Liver (tissue), 9 donors: ENCODE measurements around the gene KCNQ4. TPM values are rescaled to one million over a fixed set of nuclear protein-coding genes. Genes with fewer than 3 reads are reported as not detected.

ENCODE experiments used
- DNase-seq: peaks from one replicate; pipeline ENCODE4 v3.0.0-alpha.2; 2017; ENCODE audit warnings: low spot score
- H3K27ac ChIP-seq, 2 donors: one replicate each; pipeline ENCODE4 v1.7.0; 2013; ENCODE audit warnings: inconsistent platforms in 2 of 2, low read length in 2 of 2, control low read depth in 1 of 2, low read depth in 1 of 2, mild to moderate bottlenecking in 1 of 2
- H3K27me3 ChIP-seq, 4 donors: one replicate each; pipeline versions ENCODE4 v1.6.1 to v1.7.0; 2013; ENCODE audit warnings: low read length in 3 of 4, inconsistent platforms in 1 of 4, mild to moderate bottlenecking in 1 of 4, moderate library complexity in 1 of 4; ENCODE audit not compliant: control insufficient read depth in 4 of 4, insufficient read depth in 4 of 4
- H3K36me3 ChIP-seq, 4 donors: one replicate each; pipeline versions ENCODE4 v1.6.1 to v1.7.0; 2013; ENCODE audit warnings: low read length in 3 of 4, mild to moderate bottlenecking in 3 of 4, low read depth in 1 of 4, moderate library complexity in 1 of 4; ENCODE audit not compliant: control insufficient read depth in 4 of 4, insufficient read depth in 3 of 4
- H3K4me1 ChIP-seq, 4 donors: one replicate each; pipeline versions ENCODE4 v1.6.1 to v1.7.0; 2013; ENCODE audit warnings: low read length in 3 of 4, mild to moderate bottlenecking in 3 of 4, moderate library complexity in 1 of 4; ENCODE audit not compliant: control insufficient read depth in 4 of 4, insufficient read depth in 4 of 4
- H3K4me3 ChIP-seq, 3 donors: one replicate each; pipeline versions ENCODE4 v1.6.1 to v1.7.0; 2013; ENCODE audit warnings: low read length in 3 of 3, control low read depth in 1 of 3, low read depth in 1 of 3, mild to moderate bottlenecking in 1 of 3
- H3K9ac ChIP-seq, 2 donors: one replicate each; pipeline ENCODE4 v1.7.0; 2013; ENCODE audit warnings: low read length in 2 of 2, mild to moderate bottlenecking in 2 of 2, moderate library complexity in 2 of 2, control low read depth in 1 of 2, low read depth in 1 of 2
- H3K9me3 ChIP-seq, 4 donors: one replicate each; pipeline versions ENCODE4 v1.6.1 to v1.7.0; 2013; ENCODE audit warnings: low read length in 3 of 4; ENCODE audit not compliant: control insufficient read depth in 4 of 4
- EGR1 ChIP-seq, 2 donors: IDR thresholded peaks; 2 replicates each; pipeline ENCODE4 v1.6.1; 2016 to 2018; ENCODE audit warnings: antibody characterized with exemption in 2 of 2, low read depth in 2 of 2
- FOXA1 ChIP-seq: IDR thresholded peaks from 2 replicates; pipeline ENCODE4 v1.6.1; 2016; ENCODE audit warnings: antibody characterized with exemption
- FOXA2 ChIP-seq: IDR thresholded peaks from 2 replicates; pipeline ENCODE4 v1.6.1; 2016; ENCODE audit warnings: antibody characterized with exemption
- GABPA ChIP-seq, 2 donors: IDR thresholded peaks in 1 of 2; conservative IDR thresholded peaks in 1 of 2; 2 replicates each; pipeline ENCODE4 v1.6.1; 2016; ENCODE audit warnings: antibody characterized with exemption in 2 of 2, mild to moderate bottlenecking in 1 of 2, moderate library complexity in 1 of 2
- HNF4A ChIP-seq, 2 donors: conservative IDR thresholded peaks; 2 replicates each; pipeline ENCODE4 v1.6.1; 2016; ENCODE audit warnings: antibody characterized with exemption in 2 of 2, mild to moderate bottlenecking in 2 of 2
- HNF4G ChIP-seq: IDR thresholded peaks from 2 replicates; pipeline ENCODE4 v1.6.1; 2016; ENCODE audit warnings: antibody characterized with exemption
- JUND ChIP-seq, 2 donors: IDR thresholded peaks; 2 replicates each; pipeline ENCODE4 v1.6.1; 2016; ENCODE audit warnings: antibody characterized with exemption in 2 of 2
- NR2F2 ChIP-seq: IDR thresholded peaks from 2 replicates; pipeline ENCODE4 v1.6.1; 2016; ENCODE audit warnings: antibody characterized with exemption
- RAD21 ChIP-seq, 2 donors: IDR thresholded peaks; 2 replicates each; pipeline ENCODE4 v1.6.1; 2016; ENCODE audit warnings: antibody characterized with exemption in 2 of 2, mild to moderate bottlenecking in 2 of 2
- RXRA ChIP-seq, 2 donors: IDR thresholded peaks; 2 replicates each; pipeline ENCODE4 v1.6.1; 2017 to 2018; ENCODE audit warnings: antibody characterized with exemption in 2 of 2, mild to moderate bottlenecking in 1 of 2
- SP1 ChIP-seq: IDR thresholded peaks from 2 replicates; pipeline ENCODE4 v1.6.1; 2018; ENCODE audit warnings: antibody characterized with exemption, mild to moderate bottlenecking
- TAF1 ChIP-seq: conservative IDR thresholded peaks from 2 replicates; pipeline ENCODE4 v1.6.1; 2016; ENCODE audit warnings: antibody characterized with exemption, mild to moderate bottlenecking
- YY1 ChIP-seq: IDR thresholded peaks from 2 replicates; pipeline ENCODE4 v1.6.1; 2016; ENCODE audit warnings: antibody characterized with exemption, mild to moderate bottlenecking
- WGBS: extraction: QIAGEN DNeasy Blood & Tissue Kit; methylation state at CpG from one replicate; pipeline ENCODE4 v1.1.7; 2013; 5-methylcytosine and 5-hydroxymethylcytosine counted together
- polyA plus RNA-seq, 2 donors: library from polyadenylated mRNA; stranded (reverse) in 1 of 2; unstranded in 1 of 2; fragments of 200-250 nt in 1 of 2; fragments of >200 nt in 1 of 2; fragmentation: Nextera tagmentation in 1 of 2; extraction: Ambion mirVana in 1 of 2; gene quantifications; one replicate each; pipeline versions ENCODE4 v1.2.1 to v1.2.3, GENCODE V29; 2013 to 2015
- total RNA-seq, 2 donors: library from RNA; depleted of rRNA; stranded (reverse); fragments of >200 nt; gene quantifications; one replicate each; pipeline ENCODE4 v1.2.3, GENCODE V29; 2014
- TF ChIP-seq, protein P1 (sequence below): IDR thresholded peaks from 2 replicates; pipeline ENCODE4 v1.6.1; 2016; ENCODE audit warnings: antibody characterized with exemption
- TF ChIP-seq, protein P2 (sequence below): IDR thresholded peaks from 2 replicates; pipeline ENCODE4 v1.6.1; 2016; ENCODE audit warnings: antibody characterized with exemption, mild to moderate bottlenecking
- TF ChIP-seq, protein P3 (sequence below): IDR thresholded peaks from 2 replicates; pipeline ENCODE4 v1.6.1; 2016; ENCODE audit warnings: antibody characterized with exemption
- TF ChIP-seq, protein P4 (sequence below): IDR thresholded peaks from 2 replicates; pipeline ENCODE4 v1.6.1; 2016; ENCODE audit warnings: antibody characterized with exemption
- TF ChIP-seq, protein P5 (sequence below): fragments of 150-350 bp; IDR thresholded peaks from 2 replicates; pipeline ENCODE4 v1.5.1; 2017; ENCODE audit warnings: improper control_type of control experiment, low read depth, low read length; ENCODE audit not compliant: missing input control
- donor health status: healthy.
- donor health status: healthy.
- donor health status: healthy.
- donor health status: healthy.
- donor health status: healthy.

KCNQ4 gene
- total and polyA plus RNA-seq, 4 donors, result 0.10 to 2.1 (median 0.27) TPM

DNA sequence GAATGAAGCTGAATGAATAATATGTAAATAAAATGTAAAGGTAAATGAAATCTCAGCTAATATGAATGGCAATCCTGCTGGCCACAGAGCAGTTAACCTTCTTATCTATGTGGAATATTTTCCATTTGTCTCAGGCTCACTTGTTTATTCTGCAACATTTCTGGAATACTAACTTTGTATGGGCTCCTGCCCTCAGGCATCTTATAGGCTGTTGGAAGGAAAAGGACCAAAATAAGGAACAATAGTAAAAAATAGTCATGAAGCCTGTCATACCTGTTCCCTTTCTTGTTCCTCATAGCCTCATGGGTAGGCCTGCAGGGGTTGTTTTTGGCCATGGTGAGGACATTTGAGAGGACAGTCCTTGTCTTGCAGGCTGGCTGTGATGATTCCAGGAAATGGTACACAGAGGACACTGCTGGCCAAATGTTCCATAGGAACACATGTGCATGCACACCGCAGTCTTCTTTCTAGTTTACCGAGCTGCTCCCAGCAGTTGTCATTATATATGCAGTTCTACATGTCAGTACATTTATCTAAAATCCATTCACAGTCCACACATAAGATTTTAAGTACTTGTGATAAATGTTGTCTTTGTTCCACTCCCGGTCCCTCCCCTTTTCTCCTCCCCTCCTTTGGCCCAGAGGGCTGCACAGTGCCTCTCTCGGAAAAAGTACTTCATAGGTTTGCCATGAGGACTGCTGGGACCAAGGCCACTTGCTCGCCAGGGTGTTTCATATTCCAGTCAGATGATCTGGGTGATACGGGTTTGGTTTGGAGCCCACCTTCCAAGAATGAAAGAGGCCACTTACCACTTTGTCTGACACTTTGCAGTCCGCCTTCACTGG is 15.2 kb upstream of the KCNQ4 start:
- Histone ChIP-seq H3K36me3 (peaks cover 13 to 78% (median 70%) of the 10 kb centered on the region in 4 donors), H3K27me3 (no peaks in the 10 kb centered on the region), H3K9me3 (no peaks in the 10 kb centered on the region), H3K4me3 (no peak overlapping the region), H3K4me1 (peaks cover 0 to 3% (median 1%) of the 10 kb centered on the region in 4 donors), H3K9ac (no peak overlapping the region), H3K27ac (no peak overlapping the region)
- no peak for DNase-seq
- WGBS, result 95% methylated on average over 7 of the region's 7 CpGs
- TF ChIP-seq FOXA2, result no peak
- no peak for TF ChIP-seq TAF1
- TF ChIP-seq, protein P1, sequence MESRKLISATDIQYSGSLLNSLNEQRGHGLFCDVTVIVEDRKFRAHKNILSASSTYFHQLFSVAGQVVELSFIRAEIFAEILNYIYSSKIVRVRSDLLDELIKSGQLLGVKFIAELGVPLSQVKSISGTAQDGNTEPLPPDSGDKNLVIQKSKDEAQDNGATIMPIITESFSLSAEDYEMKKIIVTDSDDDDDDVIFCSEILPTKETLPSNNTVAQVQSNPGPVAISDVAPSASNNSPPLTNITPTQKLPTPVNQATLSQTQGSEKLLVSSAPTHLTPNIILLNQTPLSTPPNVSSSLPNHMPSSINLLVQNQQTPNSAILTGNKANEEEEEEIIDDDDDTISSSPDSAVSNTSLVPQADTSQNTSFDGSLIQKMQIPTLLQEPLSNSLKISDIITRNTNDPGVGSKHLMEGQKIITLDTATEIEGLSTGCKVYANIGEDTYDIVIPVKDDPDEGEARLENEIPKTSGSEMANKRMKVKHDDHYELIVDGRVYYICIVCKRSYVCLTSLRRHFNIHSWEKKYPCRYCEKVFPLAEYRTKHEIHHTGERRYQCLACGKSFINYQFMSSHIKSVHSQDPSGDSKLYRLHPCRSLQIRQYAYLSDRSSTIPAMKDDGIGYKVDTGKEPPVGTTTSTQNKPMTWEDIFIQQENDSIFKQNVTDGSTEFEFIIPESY, result no peak
- no peak for TF ChIP-seq RXRA (IDR thresholded peaks at IDR 0.05)
- no peak for TF ChIP-seq NR2F2
- TF ChIP-seq, protein P2, sequence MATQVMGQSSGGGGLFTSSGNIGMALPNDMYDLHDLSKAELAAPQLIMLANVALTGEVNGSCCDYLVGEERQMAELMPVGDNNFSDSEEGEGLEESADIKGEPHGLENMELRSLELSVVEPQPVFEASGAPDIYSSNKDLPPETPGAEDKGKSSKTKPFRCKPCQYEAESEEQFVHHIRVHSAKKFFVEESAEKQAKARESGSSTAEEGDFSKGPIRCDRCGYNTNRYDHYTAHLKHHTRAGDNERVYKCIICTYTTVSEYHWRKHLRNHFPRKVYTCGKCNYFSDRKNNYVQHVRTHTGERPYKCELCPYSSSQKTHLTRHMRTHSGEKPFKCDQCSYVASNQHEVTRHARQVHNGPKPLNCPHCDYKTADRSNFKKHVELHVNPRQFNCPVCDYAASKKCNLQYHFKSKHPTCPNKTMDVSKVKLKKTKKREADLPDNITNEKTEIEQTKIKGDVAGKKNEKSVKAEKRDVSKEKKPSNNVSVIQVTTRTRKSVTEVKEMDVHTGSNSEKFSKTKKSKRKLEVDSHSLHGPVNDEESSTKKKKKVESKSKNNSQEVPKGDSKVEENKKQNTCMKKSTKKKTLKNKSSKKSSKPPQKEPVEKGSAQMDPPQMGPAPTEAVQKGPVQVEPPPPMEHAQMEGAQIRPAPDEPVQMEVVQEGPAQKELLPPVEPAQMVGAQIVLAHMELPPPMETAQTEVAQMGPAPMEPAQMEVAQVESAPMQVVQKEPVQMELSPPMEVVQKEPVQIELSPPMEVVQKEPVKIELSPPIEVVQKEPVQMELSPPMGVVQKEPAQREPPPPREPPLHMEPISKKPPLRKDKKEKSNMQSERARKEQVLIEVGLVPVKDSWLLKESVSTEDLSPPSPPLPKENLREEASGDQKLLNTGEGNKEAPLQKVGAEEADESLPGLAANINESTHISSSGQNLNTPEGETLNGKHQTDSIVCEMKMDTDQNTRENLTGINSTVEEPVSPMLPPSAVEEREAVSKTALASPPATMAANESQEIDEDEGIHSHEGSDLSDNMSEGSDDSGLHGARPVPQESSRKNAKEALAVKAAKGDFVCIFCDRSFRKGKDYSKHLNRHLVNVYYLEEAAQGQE, result no peak
- TF ChIP-seq, protein P3, sequence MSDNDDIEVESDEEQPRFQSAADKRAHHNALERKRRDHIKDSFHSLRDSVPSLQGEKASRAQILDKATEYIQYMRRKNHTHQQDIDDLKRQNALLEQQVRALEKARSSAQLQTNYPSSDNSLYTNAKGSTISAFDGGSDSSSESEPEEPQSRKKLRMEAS, result no peak
- no peak for TF ChIP-seq RAD21 (IDR thresholded peaks at IDR 0.05)
- TF ChIP-seq JUND (IDR thresholded peaks at IDR 0.05), result no peak
- TF ChIP-seq, protein P4, sequence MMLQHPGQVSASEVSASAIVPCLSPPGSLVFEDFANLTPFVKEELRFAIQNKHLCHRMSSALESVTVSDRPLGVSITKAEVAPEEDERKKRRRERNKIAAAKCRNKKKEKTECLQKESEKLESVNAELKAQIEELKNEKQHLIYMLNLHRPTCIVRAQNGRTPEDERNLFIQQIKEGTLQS, result no peak
- no peak for TF ChIP-seq YY1
- no peak for TF ChIP-seq SP1
- no peak for TF ChIP-seq EGR1 (IDR thresholded peaks at IDR 0.05; ENCODE audit: low read depth in 2 of 2)
- TF ChIP-seq HNF4G, result no peak
- no peak for TF ChIP-seq HNF4A (conservative IDR thresholded peaks at IDR 0.05)
- TF ChIP-seq FOXA1, result no peak
- TF ChIP-seq, protein P5, sequence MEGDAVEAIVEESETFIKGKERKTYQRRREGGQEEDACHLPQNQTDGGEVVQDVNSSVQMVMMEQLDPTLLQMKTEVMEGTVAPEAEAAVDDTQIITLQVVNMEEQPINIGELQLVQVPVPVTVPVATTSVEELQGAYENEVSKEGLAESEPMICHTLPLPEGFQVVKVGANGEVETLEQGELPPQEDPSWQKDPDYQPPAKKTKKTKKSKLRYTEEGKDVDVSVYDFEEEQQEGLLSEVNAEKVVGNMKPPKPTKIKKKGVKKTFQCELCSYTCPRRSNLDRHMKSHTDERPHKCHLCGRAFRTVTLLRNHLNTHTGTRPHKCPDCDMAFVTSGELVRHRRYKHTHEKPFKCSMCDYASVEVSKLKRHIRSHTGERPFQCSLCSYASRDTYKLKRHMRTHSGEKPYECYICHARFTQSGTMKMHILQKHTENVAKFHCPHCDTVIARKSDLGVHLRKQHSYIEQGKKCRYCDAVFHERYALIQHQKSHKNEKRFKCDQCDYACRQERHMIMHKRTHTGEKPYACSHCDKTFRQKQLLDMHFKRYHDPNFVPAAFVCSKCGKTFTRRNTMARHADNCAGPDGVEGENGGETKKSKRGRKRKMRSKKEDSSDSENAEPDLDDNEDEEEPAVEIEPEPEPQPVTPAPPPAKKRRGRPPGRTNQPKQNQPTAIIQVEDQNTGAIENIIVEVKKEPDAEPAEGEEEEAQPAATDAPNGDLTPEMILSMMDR, result no peak
- no peak for TF ChIP-seq GABPA (IDR thresholded peaks at IDR 0.05 in 1 of 2, conservative IDR thresholded peaks at IDR 0.05 in 1 of 2)
